Lung microvascular endothelial cell (primary cell): ENCODE data around the gene WDR43. TPM values are rescaled to one million over a fixed set of nuclear protein-coding genes. Genes with fewer than 3 reads are reported as not detected.

ENCODE experiments used
- DNase-seq, 2 donors: peaks; one replicate each; pipeline versions ENCODE4 v3.0.0 to v3.0.0-alpha.2; 2010; ENCODE audit warnings: low read depth in 2 of 2
- total RNA-seq: library from RNA; depleted of rRNA; stranded (reverse); fragments of >200 nt; gene quantifications from 2 replicates; pipeline ENCODE4 v1.2.1, GENCODE V29; 2014

WDR43 gene
- total RNA-seq, 1 donor from 2014 or later: 51.6 TPM

- DNase-seq: no peak
Observed at GRCh38 chr2:28908172-28908571, 13.7 kb downstream of the WDR43 start.

GRCh38 chr2:28909655-28910353, 15.3 kb downstream of the WDR43 start:
- no peak for DNase-seq

GRCh38 chr2:28915939-28916338, 21.5 kb downstream of the WDR43 start:
- no peak for DNase-seq

- DNase-seq: no peak
Observed at GRCh38 chr2:28926847-28927246, 32.4 kb downstream of the WDR43 start.

- peak; percentile 35 to 65 for DNase-seq
Observed at GRCh38 chr2:28927469-28927868, 33.0 kb downstream of the WDR43 start.

- DNase-seq: no peak
Observed at GRCh38 chr2:28927878-28928277, 33.4 kb downstream of the WDR43 start.

GRCh38 chr2:28929581-28929980, 35.1 kb downstream of the WDR43 start:
- no peak for DNase-seq

GRCh38 chr2:28930205-28930604, 35.7 kb downstream of the WDR43 start:
- DNase-seq: no peak

- DNase-seq: no peak
Observed at GRCh38 chr2:28934769-28935168, 40.3 kb downstream of the WDR43 start.

- no peak for DNase-seq
Observed at GRCh38 chr2:28941008-28941407, 46.5 kb downstream of the WDR43 start.

- DNase-seq: no peak
Observed at GRCh38 chr2:28944535-28945248, 50.2 kb downstream of the WDR43 start.

GRCh38 chr2:28948160-28948559, 53.7 kb downstream of the WDR43 start:
- DNase-seq: no peak

GRCh38 chr2:28949190-28949589, 54.7 kb downstream of the WDR43 start:
- DNase-seq: no peak

- DNase-seq: no peak
Observed at GRCh38 chr2:28949617-28950305, 55.3 kb downstream of the WDR43 start.

GRCh38 chr2:28950941-28951630, 56.6 kb downstream of the WDR43 start:
- DNase-seq: no peak

- DNase-seq: no peak
Observed at GRCh38 chr2:28951910-28952835, 57.7 kb downstream of the WDR43 start.

- peak; percentile 13 to 21 for DNase-seq
Observed at GRCh38 chr2:28952836-28953211, 58.4 kb downstream of the WDR43 start.

GRCh38 chr2:28955467-28955866, 61.0 kb downstream of the WDR43 start:
- DNase-seq: no peak

GRCh38 chr2:28956415-28956826, 62.0 kb downstream of the WDR43 start:
- DNase-seq: peak; percentile 26 to 54

GRCh38 chr2:28956890-28957289, 62.4 kb downstream of the WDR43 start:
- DNase-seq: peak; percentile 15 to 45

- DNase-seq: peak; percentile 71 to 78
Observed at GRCh38 chr2:28958689-28959088, 64.2 kb downstream of the WDR43 start.
